ENCODE measurements around the gene ATP2A1. TPM values are rescaled to one million over a fixed set of nuclear protein-coding genes. Genes with fewer than 3 reads are reported as not detected.

The ATP2A1 gene
- total RNA-seq, 1 donor from 2014 or later, result not detected

DNA sequence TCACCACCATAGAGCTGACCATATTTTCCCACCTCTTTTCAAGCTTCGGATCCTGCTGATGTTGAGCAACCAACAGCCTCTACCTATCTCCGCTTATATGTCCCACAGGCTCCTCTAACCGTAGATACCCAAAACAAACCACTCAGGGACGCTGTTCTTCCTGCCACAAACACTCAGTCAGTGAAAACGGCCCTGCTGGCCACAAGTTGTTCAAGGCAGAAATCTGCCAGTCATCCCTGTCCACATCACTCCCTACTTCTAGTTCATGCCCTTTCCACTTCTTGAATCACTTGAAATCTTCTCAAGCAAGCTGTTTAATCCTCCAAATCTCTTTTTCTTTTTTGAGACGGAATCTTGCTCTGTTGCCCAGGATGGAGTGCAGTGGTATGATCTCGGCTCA lies 38.8 kb downstream of the ATP2A1 start:
- no peak overlapping the region for H3K27ac ChIP-seq
- H3K4me3 ChIP-seq, result no peak overlapping the region
- peaks cover 0 to 25% of the 10 kb centered on the region in 2 donors for H3K36me3 ChIP-seq
- H3K4me1 ChIP-seq, result no peaks in the 10 kb centered on the region
- intact Hi-C loops (cut with DNase I), result no loop called here
- DNase-seq (ENCODE audit: extremely low spot score in 2 of 2), result no peak
- no peaks in the 10 kb centered on the region for H3K27me3 ChIP-seq
- TF ChIP-seq POLR2A (IDR thresholded peaks at IDR 0.05) (no peak), POLR2AphosphoS5 (IDR thresholded peaks at IDR 0.05; ENCODE audit: insufficient read depth in 1 of 2, low read depth in 1 of 2) (no peak)
- TF ChIP-seq, protein P1, sequence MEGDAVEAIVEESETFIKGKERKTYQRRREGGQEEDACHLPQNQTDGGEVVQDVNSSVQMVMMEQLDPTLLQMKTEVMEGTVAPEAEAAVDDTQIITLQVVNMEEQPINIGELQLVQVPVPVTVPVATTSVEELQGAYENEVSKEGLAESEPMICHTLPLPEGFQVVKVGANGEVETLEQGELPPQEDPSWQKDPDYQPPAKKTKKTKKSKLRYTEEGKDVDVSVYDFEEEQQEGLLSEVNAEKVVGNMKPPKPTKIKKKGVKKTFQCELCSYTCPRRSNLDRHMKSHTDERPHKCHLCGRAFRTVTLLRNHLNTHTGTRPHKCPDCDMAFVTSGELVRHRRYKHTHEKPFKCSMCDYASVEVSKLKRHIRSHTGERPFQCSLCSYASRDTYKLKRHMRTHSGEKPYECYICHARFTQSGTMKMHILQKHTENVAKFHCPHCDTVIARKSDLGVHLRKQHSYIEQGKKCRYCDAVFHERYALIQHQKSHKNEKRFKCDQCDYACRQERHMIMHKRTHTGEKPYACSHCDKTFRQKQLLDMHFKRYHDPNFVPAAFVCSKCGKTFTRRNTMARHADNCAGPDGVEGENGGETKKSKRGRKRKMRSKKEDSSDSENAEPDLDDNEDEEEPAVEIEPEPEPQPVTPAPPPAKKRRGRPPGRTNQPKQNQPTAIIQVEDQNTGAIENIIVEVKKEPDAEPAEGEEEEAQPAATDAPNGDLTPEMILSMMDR (IDR thresholded peaks at IDR 0.05), result no peak
- H3K9me3 ChIP-seq, result no peaks in the 10 kb centered on the region

DNA sequence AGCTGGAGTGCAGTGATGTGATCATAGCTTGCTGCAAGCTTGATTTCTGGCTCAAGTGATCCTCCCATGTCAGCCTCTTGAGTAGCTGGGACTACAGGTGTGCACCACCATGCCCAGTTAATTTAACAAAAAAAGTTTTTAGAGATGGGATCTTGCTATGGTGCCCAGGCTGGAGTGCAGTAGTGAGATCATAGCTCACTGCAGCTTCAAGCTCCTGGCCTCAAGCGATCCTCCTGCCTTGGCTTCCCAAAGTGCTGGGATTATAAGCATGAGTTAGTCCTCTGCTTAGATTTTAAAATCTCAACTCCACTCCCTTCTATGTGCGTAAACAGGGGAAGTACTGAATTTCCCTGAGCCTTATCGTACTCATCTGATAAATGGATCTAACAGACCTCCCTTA lies 40.4 kb downstream of the ATP2A1 start:
- Histone ChIP-seq H3K27me3 (no peaks in the 10 kb centered on the region), H3K27ac (no peak overlapping the region), H3K4me1 (peaks cover 2% of the 10 kb centered on the region), H3K36me3 (peaks cover 0 to 25% of the 10 kb centered on the region in 2 donors), H3K9me3 (no peaks in the 10 kb centered on the region), H3K4me3 (no peak overlapping the region)
- DNase-seq (ENCODE audit: extremely low spot score in 2 of 2), result no peak
- TF ChIP-seq POLR2A (IDR thresholded peaks at IDR 0.05) (no peak), POLR2AphosphoS5 (IDR thresholded peaks at IDR 0.05; ENCODE audit: insufficient read depth in 1 of 2, low read depth in 1 of 2) (no peak)
- TF ChIP-seq, protein P1 (IDR thresholded peaks at IDR 0.05), result no peak
- intact Hi-C loops (cut with DNase I), result no loop called here

DNA sequence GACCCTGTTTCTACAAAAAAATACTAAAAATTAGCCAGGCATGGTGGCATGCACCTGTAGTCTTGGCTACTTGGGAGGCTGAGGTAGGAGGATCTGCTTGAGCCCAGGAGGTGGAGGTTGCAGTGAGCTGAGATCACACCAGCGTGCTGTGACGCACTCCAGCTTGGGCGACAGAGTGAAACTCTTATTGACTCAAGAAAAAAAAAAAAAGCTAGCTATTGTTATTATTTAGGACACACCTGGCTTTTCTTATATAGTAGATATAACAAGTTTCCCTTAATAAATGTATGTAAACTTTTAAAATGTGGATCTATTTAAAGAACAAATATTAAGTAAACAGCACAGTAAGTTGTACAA lies 44.9 kb downstream of the ATP2A1 start:
- peaks cover 17% of the 10 kb centered on the region for H3K4me1 ChIP-seq
- no peak overlapping the region for H3K4me3 ChIP-seq
- no peaks in the 10 kb centered on the region for H3K27me3 ChIP-seq
- intact Hi-C loops (cut with DNase I), result no loop called here
- peaks cover 0 to 9% of the 10 kb centered on the region in 2 donors for H3K36me3 ChIP-seq
- H3K27ac ChIP-seq, result peak overlapping the region; percentile 94
- TF ChIP-seq POLR2AphosphoS5 (IDR thresholded peaks at IDR 0.05; ENCODE audit: insufficient read depth in 1 of 2, low read depth in 1 of 2), result no peak
- no peak for TF ChIP-seq POLR2A (IDR thresholded peaks at IDR 0.05)
- TF ChIP-seq, protein P1 (IDR thresholded peaks at IDR 0.05), result no peak
- H3K9me3 ChIP-seq, result no peaks in the 10 kb centered on the region
- no peak for DNase-seq (ENCODE audit: extremely low spot score in 2 of 2)

DNA sequence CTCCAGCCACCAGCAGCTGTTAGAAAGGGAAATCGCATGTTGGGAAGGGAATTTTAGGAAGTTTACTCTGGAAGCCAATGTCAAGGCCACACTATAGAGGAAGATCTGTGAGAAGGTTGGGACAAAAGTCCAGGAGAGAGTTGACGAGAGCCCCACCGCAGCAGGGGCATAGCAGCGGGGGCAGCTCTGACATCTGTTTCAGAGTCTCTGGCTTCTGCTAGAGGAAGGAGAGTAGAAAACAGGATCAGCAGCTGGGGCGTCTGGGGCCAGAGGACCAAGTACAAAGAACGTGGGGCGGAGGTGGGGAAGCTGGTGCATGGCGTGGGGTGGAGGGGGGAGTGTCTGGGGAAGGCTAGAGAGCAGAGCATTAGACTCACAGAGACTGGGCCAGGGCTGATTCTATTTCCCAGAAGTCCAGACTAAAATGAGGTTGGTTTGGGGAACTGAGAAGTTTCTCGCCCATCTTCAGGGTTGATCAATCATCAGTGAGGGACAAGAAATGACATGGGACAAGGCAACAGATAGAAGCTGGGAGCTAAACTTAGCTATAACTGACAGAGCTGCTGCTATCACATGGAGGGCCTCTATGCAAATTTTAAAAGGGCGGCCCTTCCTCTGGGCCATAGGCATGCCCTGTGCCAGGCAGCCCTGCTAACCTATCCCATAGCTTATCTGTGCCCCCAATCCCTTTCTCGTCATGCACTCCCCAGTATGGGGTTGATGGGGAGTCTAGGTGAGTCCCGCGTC lies 45.5 kb downstream of the ATP2A1 start:
- Histone ChIP-seq H3K4me3 (peak overlapping the region; percentile 69 to 77), H3K4me1 (peaks cover 17% of the 10 kb centered on the region), H3K36me3 (peaks cover 0 to 6% of the 10 kb centered on the region in 2 donors), H3K27me3 (no peaks in the 10 kb centered on the region), H3K27ac (peak overlapping the region; percentile 94), H3K9me3 (no peaks in the 10 kb centered on the region)
- DNase-seq (ENCODE audit: extremely low spot score in 2 of 2), result no peak
- TF ChIP-seq POLR2AphosphoS5 (IDR thresholded peaks at IDR 0.05; ENCODE audit: insufficient read depth in 1 of 2, low read depth in 1 of 2) (no peak), POLR2A (IDR thresholded peaks at IDR 0.05) (no peak)
- TF ChIP-seq, protein P1 (IDR thresholded peaks at IDR 0.05), result no peak
- intact Hi-C loops (cut with DNase I), result no loop called here

DNA sequence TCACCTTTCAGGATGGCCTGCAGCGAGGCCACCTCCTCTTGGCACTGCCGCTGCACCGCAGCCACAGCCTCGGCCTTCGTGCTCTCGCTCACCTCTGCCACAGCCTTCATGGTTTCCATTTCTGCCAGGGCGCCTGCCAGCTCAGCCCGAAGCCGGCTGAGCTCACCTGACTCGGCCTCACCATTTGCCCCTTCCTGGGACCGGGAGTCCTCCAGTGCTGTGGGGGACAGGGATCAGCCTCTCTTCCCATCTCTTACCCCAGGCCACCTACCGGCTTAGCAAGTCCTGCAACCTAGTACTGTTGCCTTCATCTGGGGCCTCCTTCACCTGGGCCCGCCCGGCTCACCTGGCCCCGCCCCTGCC lies 46.1 kb downstream of the ATP2A1 start:
- intact Hi-C loops (cut with DNase I), result no loop called here
- Histone ChIP-seq H3K4me3 (peak overlapping the region; percentile 69 to 77), H3K9me3 (no peaks in the 10 kb centered on the region), H3K27ac (peak overlapping the region; percentile 94), H3K4me1 (peaks cover 17% of the 10 kb centered on the region), H3K27me3 (no peaks in the 10 kb centered on the region), H3K36me3 (peaks cover 0 to 6% of the 10 kb centered on the region in 2 donors)
- TF ChIP-seq, protein P1 (IDR thresholded peaks at IDR 0.05), result no peak
- TF ChIP-seq POLR2AphosphoS5 (IDR thresholded peaks at IDR 0.05; ENCODE audit: insufficient read depth in 1 of 2, low read depth in 1 of 2) (no peak), POLR2A (IDR thresholded peaks at IDR 0.05) (no peak)
- no peak for DNase-seq (ENCODE audit: extremely low spot score in 2 of 2)

Measured in vagina (tissue), 2 donors.